ENCODE measurements around the gene LTBP1. TPM values are rescaled to one million over a fixed set of nuclear protein-coding genes. Genes with fewer than 3 reads are reported as not detected.

Gene LTBP1
- total RNA-seq, 1 donor from 2014 or later = 3.9 TPM

DNA sequence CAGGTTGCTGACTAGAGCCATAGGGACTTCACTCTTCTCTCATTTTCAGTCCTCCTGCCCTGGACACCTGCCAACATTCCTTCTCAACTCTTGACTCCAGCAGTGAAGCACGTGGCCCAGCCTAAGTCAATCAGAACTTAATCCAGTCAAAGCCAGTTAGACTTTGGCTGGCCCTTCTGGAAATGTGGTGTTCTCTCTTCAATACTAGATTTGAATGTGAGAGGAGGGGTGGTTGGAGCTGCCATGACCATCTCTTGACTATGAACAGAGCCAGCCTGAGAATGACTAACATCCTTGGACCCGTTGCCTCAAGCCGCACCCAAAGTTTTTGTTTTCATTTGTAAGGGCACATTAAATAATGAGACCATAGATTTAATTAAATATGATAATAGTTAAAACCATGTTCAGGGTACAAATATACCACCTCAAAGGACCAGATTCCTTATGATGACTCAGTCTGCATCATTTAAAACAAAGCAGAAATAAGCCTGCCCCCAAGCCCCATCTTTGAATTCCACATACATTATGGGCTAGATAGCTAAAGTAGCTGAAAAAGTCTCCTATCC, 480.0 kb downstream of the LTBP1 start:
- no peaks in the 10 kb centered on the region for H3K36me3 Mint-ChIP-seq (ENCODE audit: unreplicated experiment)

DNA sequence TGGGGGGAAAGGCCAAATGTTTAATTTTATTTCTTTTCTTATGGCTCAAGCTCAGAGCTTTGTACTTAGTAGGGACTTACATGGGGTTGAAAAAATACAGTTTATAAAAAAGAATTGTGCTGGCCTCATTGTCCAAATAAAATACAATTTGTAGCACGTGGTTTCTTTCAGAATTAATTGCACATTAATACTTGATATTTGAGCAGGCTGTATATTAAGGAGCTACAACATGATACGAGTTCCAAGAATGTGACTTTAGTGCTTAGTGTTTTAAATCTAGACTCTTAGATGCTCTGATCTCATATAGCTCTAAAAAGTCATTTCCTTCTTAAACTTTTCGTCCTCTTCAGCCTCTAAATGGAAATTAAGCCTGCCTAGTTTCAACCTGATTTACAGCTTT, 483.3 kb downstream of the LTBP1 start:
- TF ChIP-seq, protein P1, sequence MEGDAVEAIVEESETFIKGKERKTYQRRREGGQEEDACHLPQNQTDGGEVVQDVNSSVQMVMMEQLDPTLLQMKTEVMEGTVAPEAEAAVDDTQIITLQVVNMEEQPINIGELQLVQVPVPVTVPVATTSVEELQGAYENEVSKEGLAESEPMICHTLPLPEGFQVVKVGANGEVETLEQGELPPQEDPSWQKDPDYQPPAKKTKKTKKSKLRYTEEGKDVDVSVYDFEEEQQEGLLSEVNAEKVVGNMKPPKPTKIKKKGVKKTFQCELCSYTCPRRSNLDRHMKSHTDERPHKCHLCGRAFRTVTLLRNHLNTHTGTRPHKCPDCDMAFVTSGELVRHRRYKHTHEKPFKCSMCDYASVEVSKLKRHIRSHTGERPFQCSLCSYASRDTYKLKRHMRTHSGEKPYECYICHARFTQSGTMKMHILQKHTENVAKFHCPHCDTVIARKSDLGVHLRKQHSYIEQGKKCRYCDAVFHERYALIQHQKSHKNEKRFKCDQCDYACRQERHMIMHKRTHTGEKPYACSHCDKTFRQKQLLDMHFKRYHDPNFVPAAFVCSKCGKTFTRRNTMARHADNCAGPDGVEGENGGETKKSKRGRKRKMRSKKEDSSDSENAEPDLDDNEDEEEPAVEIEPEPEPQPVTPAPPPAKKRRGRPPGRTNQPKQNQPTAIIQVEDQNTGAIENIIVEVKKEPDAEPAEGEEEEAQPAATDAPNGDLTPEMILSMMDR (IDR thresholded peaks at IDR 0.05; ENCODE audit: partially characterized antibody, unreplicated experiment) = no peak
- Mint-ChIP-seq H3K27me3 (ENCODE audit: unreplicated experiment) (peaks cover 2% of the 10 kb centered on the region), H3K4me3 (ENCODE audit: unreplicated experiment) (no peak overlapping the region), H3K4me1 (ENCODE audit: low read depth, unreplicated experiment) (no peaks in the 10 kb centered on the region), H3K27ac (ENCODE audit: unreplicated experiment) (no peak overlapping the region), H3K36me3 (ENCODE audit: unreplicated experiment) (no peaks in the 10 kb centered on the region), H3K9me3 (ENCODE audit: unreplicated experiment) (no peaks in the 10 kb centered on the region)
- DNase-seq = no peak

More for the DNA sequence above, 480.0 kb downstream of the LTBP1 start:
- DNase-seq = no peak
- Mint-ChIP-seq H3K27ac (ENCODE audit: unreplicated experiment) (no peak overlapping the region), H3K4me1 (ENCODE audit: low read depth, unreplicated experiment) (no peaks in the 10 kb centered on the region), H3K4me3 (ENCODE audit: unreplicated experiment) (no peak overlapping the region), H3K27me3 (ENCODE audit: unreplicated experiment) (no peaks in the 10 kb centered on the region), H3K9me3 (ENCODE audit: unreplicated experiment) (no peaks in the 10 kb centered on the region)
- TF ChIP-seq, protein P1 (IDR thresholded peaks at IDR 0.05; ENCODE audit: partially characterized antibody, unreplicated experiment) = no peak

DNA sequence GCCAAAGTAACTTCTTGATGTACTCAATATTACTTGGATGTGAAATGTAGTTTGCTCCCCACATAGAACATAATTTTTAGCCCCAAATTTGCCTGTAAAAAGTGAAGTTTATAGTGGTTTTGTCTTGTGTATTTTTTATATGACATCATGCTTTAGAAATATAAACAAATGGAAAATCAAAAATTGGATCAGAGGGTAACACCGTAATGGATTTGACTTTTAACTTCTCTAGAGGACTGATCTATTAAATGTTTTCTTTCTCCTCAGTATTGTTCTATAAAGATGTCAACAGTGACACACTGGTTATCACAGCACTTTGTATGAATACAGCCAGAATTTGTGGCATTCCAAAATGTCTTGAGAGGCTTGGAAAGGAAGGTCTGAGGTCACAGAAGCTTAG, 484.1 kb downstream of the LTBP1 start:
- no peaks in the 10 kb centered on the region for H3K36me3 Mint-ChIP-seq (ENCODE audit: unreplicated experiment)
- no peak overlapping the region for H3K4me3 Mint-ChIP-seq (ENCODE audit: unreplicated experiment)
- H3K9me3 Mint-ChIP-seq (ENCODE audit: unreplicated experiment) = no peaks in the 10 kb centered on the region
- peaks cover 2% of the 10 kb centered on the region for H3K27me3 Mint-ChIP-seq (ENCODE audit: unreplicated experiment)
- H3K27ac Mint-ChIP-seq (ENCODE audit: unreplicated experiment) = no peak overlapping the region
- DNase-seq = no peak
- TF ChIP-seq, protein P1 (IDR thresholded peaks at IDR 0.05; ENCODE audit: partially characterized antibody, unreplicated experiment) = no peak
- no peaks in the 10 kb centered on the region for H3K4me1 Mint-ChIP-seq (ENCODE audit: low read depth, unreplicated experiment)

DNA sequence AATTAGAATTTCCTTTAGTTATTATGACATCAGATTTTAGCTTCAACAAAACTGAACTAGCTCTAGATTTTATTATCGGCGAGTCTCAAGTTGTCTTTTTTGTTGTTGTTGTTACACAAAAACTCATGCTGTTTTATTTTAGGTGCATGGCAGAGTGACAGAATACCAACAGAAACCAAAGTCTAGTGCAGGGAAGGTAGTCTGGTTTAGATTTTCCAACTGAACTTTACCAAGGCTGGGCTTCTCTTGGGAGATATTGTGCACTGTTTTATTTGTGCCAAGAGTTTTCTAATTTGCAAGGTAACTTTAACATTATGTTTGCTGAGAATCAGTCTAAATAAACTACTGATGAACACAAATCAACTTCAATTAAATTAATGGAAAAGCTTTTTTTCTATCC, 486.1 kb downstream of the LTBP1 start:
- no peaks in the 10 kb centered on the region for H3K36me3 Mint-ChIP-seq (ENCODE audit: unreplicated experiment)
- H3K4me3 Mint-ChIP-seq (ENCODE audit: unreplicated experiment) = no peak overlapping the region
- H3K27me3 Mint-ChIP-seq (ENCODE audit: unreplicated experiment) = peaks cover 2% of the 10 kb centered on the region
- no peaks in the 10 kb centered on the region for H3K9me3 Mint-ChIP-seq (ENCODE audit: unreplicated experiment)
- H3K4me1 Mint-ChIP-seq (ENCODE audit: low read depth, unreplicated experiment) = no peaks in the 10 kb centered on the region
- no peak overlapping the region for H3K27ac Mint-ChIP-seq (ENCODE audit: unreplicated experiment)
- TF ChIP-seq, protein P1 (IDR thresholded peaks at IDR 0.05; ENCODE audit: partially characterized antibody, unreplicated experiment) = no peak
- DNase-seq = no peak

DNA sequence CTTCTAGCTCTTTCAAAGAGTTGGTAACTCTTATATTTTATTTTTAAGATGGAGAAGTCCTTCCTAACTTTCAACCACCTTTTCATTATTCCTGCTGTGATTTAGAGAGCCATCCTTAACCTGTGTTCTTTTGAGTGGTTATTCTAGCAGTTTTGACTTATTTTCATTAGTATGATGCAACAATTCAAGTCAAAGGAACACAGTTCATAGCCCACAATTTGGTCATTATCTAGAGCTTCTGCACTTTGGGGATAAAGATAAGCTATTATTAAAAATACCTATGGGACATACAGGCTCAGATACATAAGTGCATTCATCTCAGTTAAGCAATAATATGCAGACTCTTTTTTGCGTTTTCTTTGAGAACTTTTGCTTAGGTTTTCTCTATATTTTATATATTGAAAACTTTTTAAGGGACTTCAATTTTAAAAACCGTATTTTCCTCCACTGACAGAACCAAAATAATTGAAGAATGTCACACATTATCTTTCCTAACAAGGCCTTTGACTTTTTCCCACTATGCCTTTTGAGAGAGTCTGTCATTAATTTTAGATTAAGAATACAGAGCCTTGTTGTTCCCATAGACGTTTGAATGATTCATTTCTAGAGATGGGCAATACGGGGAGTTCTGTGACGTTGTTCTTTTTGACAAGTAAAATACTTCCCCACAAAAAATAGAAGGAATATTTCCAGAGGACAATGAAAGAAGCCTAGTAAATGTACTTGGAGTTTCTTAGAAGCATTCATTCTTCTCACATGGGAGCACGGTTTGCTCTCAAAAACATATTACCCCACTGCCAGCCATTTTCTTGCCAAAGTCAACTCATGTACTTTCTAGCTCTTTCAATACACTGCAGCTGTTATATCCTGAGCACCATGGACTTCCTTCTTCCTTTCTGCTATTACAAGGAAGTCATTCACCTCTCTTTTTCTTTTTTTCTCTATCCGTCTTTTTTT, 486.8 kb downstream of the LTBP1 start:
- Mint-ChIP-seq H3K36me3 (ENCODE audit: unreplicated experiment) (no peaks in the 10 kb centered on the region), H3K27me3 (ENCODE audit: unreplicated experiment) (peaks cover 2% of the 10 kb centered on the region), H3K9me3 (ENCODE audit: unreplicated experiment) (no peaks in the 10 kb centered on the region), H3K27ac (ENCODE audit: unreplicated experiment) (no peak overlapping the region), H3K4me3 (ENCODE audit: unreplicated experiment) (no peak overlapping the region), H3K4me1 (ENCODE audit: low read depth, unreplicated experiment) (no peaks in the 10 kb centered on the region)
- DNase-seq = no peak
- TF ChIP-seq, protein P1 (IDR thresholded peaks at IDR 0.05; ENCODE audit: partially characterized antibody, unreplicated experiment) = no peak

All from glutamatergic neuron (in vitro differentiated cells).